Activated CD4-positive, alpha-beta T cell treated with anti-CD3 and anti-CD28 coated beads, Interleukin-2, amount 10 ng/mL, durations not matched to agents 7 days and 5 days (primary cell): ENCODE data around the gene RDH5. TPM values are rescaled to one million over a fixed set of nuclear protein-coding genes. Genes with fewer than 3 reads are reported as not detected.

Experiments used
- CTCF ChIA-PET: fragments of 350-600 bp; sonication (Branson Sonifier 250); formaldehyde crosslinking; loops from one replicate; lab custom pipeline; 2021; ENCODE audit warnings: antibody characterized with exemption; lab: Charles Lee
- POLR2A ChIA-PET: fragments of 350-600 bp; sonication (Branson Sonifier 250); formaldehyde crosslinking; loops from one replicate; lab custom pipeline; 2021; ENCODE audit warnings: antibody characterized with exemption; lab: Charles Lee
- DNase-seq: peaks from one replicate; pipeline ENCODE4 v3.0.0-alpha.2; 2020
- H3K27ac Mint-ChIP-seq: one replicate; pipeline ENCODE4 v1.8.0; 2021; ENCODE audit warnings: mild to moderate bottlenecking, moderate library complexity, mixed read lengths
- H3K27me3 Mint-ChIP-seq: one replicate; pipeline ENCODE4 v1.8.0; 2021; ENCODE audit warnings: mixed read lengths
- H3K36me3 Mint-ChIP-seq: one replicate; pipeline ENCODE4 v1.8.0; 2021; ENCODE audit warnings: low read depth, mixed read lengths
- H3K4me1 Mint-ChIP-seq: one replicate; pipeline ENCODE4 v1.8.0; 2021; ENCODE audit warnings: mixed read lengths
- H3K4me3 Mint-ChIP-seq: one replicate; pipeline ENCODE4 v1.8.0; 2021; ENCODE audit warnings: mild to moderate bottlenecking, moderate library complexity, mixed read lengths
- H3K9me3 Mint-ChIP-seq: one replicate; pipeline ENCODE4 v1.8.0; 2021; ENCODE audit warnings: mixed read lengths
- total RNA-seq, 2 experiments: library from RNA; stranded (reverse); gene quantifications; one replicate each; pipeline ENCODE4 v1.2.3, GENCODE V29; 2021

The RDH5 gene
- total RNA-seq, 2 experiments from 2014 or later = 23.3 to 25.8 TPM

DNA sequence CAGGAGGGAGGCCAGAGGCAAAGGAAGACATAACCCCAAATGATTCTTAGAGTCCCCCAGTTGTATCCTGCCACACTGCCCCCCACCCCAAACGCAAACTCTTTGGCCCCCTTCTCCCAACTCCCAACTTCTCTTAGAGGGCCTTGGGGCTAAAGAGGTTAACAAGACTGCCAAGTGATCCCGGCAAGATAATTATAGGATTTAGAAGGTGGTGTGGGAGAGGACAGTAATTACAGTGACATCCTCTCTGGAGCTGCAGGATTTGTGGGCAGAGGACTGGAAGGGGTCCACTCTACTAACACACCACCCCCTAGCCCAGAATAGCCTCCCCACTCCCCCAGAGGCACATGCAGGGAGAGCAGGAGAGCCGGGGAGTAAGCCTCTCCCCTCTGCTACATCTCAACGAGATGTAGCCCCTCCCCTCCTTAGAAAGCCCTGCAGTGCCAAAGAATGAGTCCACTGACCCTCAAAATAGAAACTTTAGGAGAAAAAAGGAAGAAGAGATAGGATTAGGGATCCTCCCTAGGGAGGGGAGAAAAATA, 17.5 kb downstream of the RDH5 start:
- Mint-ChIP-seq H3K4me3 (peak overlapping the region; percentile 87), H3K4me1 (peaks cover 40% of the 10 kb centered on the region), H3K27ac (peak overlapping the region; percentile 86), H3K27me3 (peaks cover 9% of the 10 kb centered on the region), H3K36me3 (no peaks in the 10 kb centered on the region), H3K9me3 (no peaks in the 10 kb centered on the region)
- POLR2A ChIA-PET = interaction anchor here (1.8 kb wide), 1 partner anchor 237 kb away, joined by 4 read pairs; the partner anchor contains the start of gene RAB5B
- CTCF ChIA-PET = interaction anchor here (0.6 to 8.2 kb wide), 33 partner anchors 8 to 495 kb away, joined by 3 to 75 read pairs (median 5); partner anchors contain the start of genes BLOC1S1, CD63, DGKA and ORMDL2
- DNase-seq = no peak

DNA sequence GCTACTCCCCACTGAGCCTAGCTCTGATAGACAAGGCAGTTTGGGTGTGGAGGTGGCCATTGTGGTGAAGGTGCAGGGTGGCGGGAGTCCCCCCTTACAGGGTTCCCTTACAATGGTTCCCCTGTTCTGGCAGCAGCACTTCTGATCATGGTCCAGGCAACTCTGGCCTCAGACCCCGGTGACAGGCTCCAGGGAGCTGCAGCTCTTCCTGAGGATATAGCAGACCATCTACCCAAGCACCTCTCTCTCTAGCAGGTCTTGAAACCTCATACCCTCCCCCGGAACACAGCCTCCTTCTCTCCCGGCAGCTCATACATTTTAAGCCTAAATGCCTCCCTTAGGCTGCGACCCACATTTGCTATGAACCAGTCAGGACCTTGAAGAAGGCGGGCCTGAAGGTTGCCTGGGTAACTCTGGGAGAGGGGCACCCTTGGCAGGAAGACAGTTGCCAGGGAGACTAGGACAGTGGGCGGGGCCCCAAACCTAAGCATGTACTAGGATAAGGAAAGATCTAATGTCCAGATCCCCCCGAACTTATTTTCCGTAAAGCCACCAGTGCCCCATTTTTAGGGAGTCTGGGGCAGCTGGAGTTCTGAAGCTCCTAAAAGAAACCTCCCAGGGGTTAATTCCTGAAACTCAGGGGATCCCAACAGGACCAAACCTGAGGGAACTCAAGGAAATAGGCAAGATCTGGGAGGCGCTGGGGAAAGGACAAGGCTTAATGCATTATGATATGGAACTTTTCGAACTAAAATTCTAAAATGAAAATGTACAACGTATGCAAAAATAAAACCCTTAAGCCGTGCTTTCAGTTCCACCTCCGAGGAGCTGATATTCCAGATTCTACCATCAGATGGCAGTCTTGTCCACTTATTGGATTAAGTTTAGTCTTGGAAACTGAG, 18.2 kb downstream of the RDH5 start:
- no peaks in the 10 kb centered on the region for H3K36me3 Mint-ChIP-seq
- H3K4me1 Mint-ChIP-seq = peaks cover 43% of the 10 kb centered on the region
- peak overlapping the region; percentile 86 for H3K27ac Mint-ChIP-seq
- ChIA-PET CTCF (interaction anchor here (0.6 to 8.2 kb wide), 43 partner anchors 8 to 495 kb away, joined by 3 to 75 read pairs (median 4); partner anchors contain the start of genes BLOC1S1, CD63, DGKA and DNAJC14), POLR2A (interaction anchor here (0.5 to 1.8 kb wide), 2 partner anchors 236 to 262 kb away, joined by 3 to 4 read pairs; partner anchors contain the start of gene RAB5B)
- H3K4me3 Mint-ChIP-seq = peak overlapping the region; percentile 87
- DNase-seq = peak; percentile 90
- peaks cover 11% of the 10 kb centered on the region for H3K27me3 Mint-ChIP-seq
- H3K9me3 Mint-ChIP-seq = no peaks in the 10 kb centered on the region

DNA sequence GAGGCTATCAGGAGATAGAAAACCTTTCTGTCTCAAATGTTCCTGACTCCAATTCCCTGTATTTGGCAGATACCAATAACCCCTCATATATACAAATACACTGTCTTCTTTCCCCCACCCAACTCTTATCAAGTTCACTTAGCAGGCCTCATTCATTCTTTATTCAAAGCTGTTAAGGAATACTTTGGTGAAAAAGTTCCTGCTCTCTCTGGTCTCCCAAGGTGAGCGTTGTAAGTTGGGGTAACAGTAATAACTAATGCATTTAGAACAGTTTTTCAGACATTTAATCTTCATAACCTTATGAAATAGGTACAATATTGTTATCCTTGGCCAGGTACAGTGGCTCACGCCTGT, 18.8 kb downstream of the RDH5 start:
- Mint-ChIP-seq H3K36me3 (no peaks in the 10 kb centered on the region), H3K4me3 (peak overlapping the region; percentile 87), H3K4me1 (peaks cover 45% of the 10 kb centered on the region), H3K27me3 (peaks cover 11% of the 10 kb centered on the region), H3K9me3 (no peaks in the 10 kb centered on the region), H3K27ac (peak overlapping the region; percentile 86)
- POLR2A ChIA-PET = interaction anchor here (0.5 to 1.8 kb wide), 2 partner anchors 235 to 261 kb away, joined by 3 to 4 read pairs; partner anchors contain the start of gene RAB5B
- DNase-seq = no peak
- CTCF ChIA-PET = interaction anchor here (0.6 to 8.2 kb wide), 38 partner anchors 9 to 494 kb away, joined by 3 to 75 read pairs (median 4); partner anchors contain the start of genes BLOC1S1, CD63, DGKA and DNAJC14

DNA sequence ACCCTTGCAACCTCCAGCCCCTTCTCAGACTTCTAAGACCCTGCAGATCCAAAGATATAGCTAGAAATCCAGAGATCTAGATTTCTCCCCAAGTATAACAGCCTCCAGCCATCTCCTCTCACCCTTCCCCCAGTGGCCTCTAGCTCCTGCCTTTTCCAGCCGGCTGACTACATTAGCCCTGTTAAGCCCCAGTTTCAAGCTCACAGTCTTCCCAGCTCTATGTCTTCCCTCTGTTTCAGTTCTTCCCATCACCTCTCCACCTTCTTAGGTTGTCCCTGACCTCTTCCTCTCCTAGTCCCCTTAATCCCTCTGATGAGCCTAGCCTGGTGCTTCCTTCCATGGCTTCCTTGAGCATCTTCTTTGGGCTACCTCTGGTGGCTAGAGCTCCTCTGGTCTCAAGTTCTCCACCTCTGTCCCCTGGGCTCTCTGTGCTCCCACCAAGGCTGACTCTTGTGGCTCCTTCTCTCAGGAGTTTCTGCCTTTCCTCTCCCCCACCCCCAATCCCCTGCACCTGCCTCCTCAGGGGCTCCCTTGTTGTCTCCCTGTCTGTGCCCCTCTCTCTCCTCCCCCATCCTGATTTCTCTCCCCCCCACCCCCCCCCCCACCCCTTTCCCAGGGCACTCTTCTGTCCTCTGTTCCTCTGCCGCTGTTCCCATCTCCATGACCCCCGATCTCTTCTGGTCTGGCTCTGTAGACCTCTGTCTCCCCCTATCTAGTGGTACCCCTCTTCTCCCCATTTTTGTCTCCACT, 21.9 kb downstream of the RDH5 start:
- CTCF ChIA-PET = interaction anchor here (1.3 to 8.2 kb wide), 3 partner anchors 11 to 199 kb away, joined by 3 to 75 read pairs (median 4); partner anchors contain the start of genes BLOC1S1 and RDH5
- POLR2A ChIA-PET = no interaction called here
- H3K36me3 Mint-ChIP-seq = no peaks in the 10 kb centered on the region
- no peaks in the 10 kb centered on the region for H3K9me3 Mint-ChIP-seq
- H3K4me1 Mint-ChIP-seq = peaks cover 55% of the 10 kb centered on the region
- no peak for DNase-seq
- H3K27me3 Mint-ChIP-seq = peaks cover 11% of the 10 kb centered on the region
- peak overlapping the region; percentile 77 for H3K4me3 Mint-ChIP-seq
- H3K27ac Mint-ChIP-seq = peak overlapping the region; percentile 54

DNA sequence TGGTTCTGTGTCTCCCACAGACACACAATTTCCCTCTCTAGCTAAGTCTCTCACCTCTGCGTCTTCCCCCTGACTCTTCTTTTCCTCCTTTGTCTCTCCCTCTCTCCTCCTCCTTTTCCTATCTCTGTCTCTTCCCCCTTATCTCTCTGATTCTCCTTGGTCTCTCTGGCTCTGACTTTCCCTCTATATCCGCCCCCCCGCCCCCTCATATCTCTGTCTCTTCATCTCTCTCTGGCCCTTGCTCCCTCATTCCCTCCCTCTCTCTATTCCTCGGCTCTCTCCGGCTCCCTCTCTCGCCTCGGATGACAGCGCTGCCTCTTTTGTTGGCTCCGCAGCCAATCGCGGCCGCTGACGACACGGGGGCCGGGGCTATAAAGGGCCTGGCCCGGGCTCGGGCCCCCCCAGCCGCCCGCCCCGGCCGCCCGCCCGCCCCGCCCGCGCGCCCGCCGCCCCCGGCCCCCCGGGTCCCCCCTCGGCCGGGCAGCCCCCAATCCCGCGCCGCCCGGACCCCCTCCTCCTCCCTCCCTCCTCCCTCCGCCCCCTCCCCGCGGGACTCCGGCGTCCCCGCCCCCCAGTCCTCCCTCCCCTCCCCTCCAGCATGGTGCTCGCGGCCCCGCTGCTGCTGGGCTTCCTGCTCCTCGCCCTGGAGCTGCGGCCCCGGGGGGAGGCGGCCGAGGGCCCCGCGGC, 22.7 kb downstream of the RDH5 start, which contains the start of gene GDF11:
GDF11 (plus strand) TSS at position 404 of the 687 bp plus-strand sequence; CDS start at position 599, 195 bp downstream.
- ChIA-PET POLR2A (interaction anchor here (0.6 to 0.8 kb wide), 2 partner anchors 13 to 75 kb away, joined by 3 read pairs; partner anchors contain the start of genes ORMDL2 and SARNP), CTCF (interaction anchor here (0.9 to 1.3 kb wide), 4 partner anchors 9 to 447 kb away, joined by 3 read pairs; partner anchors contain the start of gene SMARCC2)
- no peaks in the 10 kb centered on the region for H3K36me3 Mint-ChIP-seq
- peak within 1 kb of the TSS; percentile 87 for H3K4me3 Mint-ChIP-seq
- H3K27ac Mint-ChIP-seq = peak within 1 kb of the TSS; percentile 78
- peaks cover 11% of the 10 kb centered on the region for H3K27me3 Mint-ChIP-seq
- no peaks in the 10 kb centered on the region for H3K9me3 Mint-ChIP-seq
- peaks cover 48% of the 10 kb centered on the region for H3K4me1 Mint-ChIP-seq
- DNase-seq = peak; percentile 80

DNA sequence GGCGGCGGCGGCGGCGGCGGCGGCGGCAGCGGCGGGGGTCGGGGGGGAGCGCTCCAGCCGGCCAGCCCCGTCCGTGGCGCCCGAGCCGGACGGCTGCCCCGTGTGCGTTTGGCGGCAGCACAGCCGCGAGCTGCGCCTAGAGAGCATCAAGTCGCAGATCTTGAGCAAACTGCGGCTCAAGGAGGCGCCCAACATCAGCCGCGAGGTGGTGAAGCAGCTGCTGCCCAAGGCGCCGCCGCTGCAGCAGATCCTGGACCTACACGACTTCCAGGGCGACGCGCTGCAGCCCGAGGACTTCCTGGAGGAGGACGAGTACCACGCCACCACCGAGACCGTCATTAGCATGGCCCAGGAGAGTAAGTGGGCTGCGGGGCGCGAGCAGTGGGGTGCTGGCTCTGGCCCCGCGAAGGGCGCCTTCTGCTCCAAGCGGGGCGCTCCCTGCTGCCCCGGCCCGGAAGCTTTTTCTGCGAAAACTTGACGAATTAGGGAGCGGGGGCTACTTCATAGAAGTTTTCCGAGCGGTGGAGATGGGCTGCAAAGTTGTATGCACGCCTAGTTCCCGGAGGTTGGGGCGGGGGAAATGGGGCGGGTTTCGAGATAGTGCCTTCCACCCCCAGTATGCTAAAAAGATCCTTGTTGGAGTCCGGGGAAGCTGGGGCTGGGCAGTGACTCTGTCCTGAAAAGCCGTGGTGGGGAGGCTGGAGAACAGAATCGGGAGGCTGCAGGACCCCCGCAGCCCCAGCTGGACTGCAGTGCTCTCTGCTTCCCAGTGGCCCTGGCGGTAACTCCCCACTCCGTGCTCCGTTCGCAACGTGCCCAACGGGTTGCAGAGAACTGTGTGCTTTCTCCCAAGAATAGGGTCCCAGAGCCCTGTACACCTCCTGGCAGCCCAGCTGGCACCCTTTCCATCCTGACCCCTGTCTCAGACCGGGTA, 23.5 kb downstream of the RDH5 start:
- Mint-ChIP-seq H3K9me3 (no peaks in the 10 kb centered on the region), H3K27me3 (peaks cover 11% of the 10 kb centered on the region), H3K4me3 (peak overlapping the region; percentile 87), H3K4me1 (peaks cover 42% of the 10 kb centered on the region), H3K36me3 (no peaks in the 10 kb centered on the region), H3K27ac (peak overlapping the region; percentile 78)
- CTCF ChIA-PET = interaction anchor here (0.8 to 2.3 kb wide), 12 partner anchors 8 to 446 kb away, joined by 3 to 8 read pairs (median 3); partner anchors contain the start of gene SMARCC2
- peak; percentile 58 for DNase-seq
- POLR2A ChIA-PET = interaction anchor here (0.6 to 0.8 kb wide), 2 partner anchors 13 to 74 kb away, joined by 3 read pairs; partner anchors contain the start of genes ORMDL2 and SARNP

DNA sequence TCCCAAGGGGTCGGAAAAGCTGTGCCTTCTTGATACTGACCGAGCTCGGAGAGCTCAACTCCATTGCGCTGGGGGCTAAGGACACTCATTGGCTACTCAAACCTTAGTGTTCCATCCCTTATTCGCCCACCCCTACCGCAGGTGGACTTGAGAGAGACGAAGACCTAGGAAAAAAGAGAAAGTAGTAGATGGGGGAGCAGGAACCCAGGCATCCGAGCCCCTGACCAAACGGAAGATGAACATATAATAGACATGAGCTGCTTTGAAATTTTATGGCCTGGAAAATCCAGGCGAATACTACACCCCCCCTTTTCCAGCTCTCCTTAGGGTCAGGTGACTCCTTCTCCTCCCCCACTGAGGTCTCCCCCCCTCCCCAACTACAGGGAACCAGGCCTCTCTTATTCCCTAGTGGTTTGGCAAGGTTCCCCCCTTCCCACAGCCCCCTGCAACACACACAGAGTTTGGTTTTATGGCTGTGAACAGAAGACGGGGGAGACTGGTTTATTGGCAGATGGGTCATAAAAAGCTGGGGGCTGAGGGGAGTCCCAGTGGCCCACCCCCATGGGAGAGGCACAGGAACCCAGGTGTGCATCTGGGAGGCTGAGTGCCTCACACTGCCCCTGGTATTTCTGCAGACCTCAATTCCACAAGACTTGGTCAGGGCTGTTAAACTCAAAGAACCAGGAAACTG, 24.3 kb downstream of the RDH5 start:
- peaks cover 11% of the 10 kb centered on the region for H3K27me3 Mint-ChIP-seq

DNA sequence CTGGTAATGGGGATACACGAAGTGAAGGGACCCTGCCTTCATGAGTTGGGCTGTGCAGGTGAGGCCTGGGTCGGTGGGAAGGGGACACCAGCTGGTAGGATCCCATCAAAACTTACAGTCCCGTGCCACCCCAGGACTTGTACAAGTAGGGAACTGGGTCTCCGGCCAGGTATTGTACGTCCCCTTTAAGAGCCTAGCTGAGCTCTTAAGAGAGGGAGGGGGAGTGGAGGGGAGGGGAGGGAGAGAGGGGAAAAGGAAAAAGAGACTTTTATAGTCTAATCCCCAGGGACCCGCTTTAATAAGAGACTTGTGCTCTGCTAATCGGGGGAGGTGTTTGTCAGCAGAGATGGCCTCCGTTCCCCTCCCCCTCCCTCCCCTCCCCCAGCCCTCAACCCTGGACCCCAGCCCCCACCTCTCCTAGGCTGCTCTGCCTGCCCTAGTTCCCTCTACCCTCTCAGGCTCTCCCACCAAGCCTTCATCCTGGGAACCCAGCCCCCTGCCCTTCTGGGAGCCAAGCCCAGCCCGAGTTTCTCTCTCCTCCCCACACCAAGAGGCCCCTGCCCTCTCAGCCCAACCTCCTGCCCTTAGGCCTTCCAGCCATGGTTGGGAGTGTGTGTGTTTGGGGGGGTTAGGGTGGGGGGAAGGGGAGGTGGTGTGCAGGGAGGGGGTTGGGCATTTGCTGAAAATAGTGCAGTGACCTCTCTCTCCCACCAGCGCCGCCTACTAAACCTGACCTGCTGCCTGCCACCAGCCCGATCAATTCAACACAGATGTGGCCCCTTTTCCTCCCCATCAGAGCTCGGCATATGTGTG, 25.4 kb downstream of the RDH5 start:
- peaks cover 11% of the 10 kb centered on the region for H3K27me3 Mint-ChIP-seq
- H3K4me1 Mint-ChIP-seq = peaks cover 37% of the 10 kb centered on the region
- H3K4me3 Mint-ChIP-seq = peak overlapping the region; percentile 87
- peaks cover 8% of the 10 kb centered on the region for H3K36me3 Mint-ChIP-seq
- CTCF ChIA-PET = interaction anchor here (1.1 to 2.3 kb wide), 6 partner anchors 8 to 195 kb away, joined by 3 to 8 read pairs (median 4); no protein-coding TSS in a partner anchor
- no peak for DNase-seq
- no peak overlapping the region for H3K27ac Mint-ChIP-seq
- POLR2A ChIA-PET = no interaction called here
- H3K9me3 Mint-ChIP-seq = no peaks in the 10 kb centered on the region

More for the DNA sequence above, 24.3 kb downstream of the RDH5 start:
- peak overlapping the region; percentile 87 for H3K4me3 Mint-ChIP-seq
- H3K36me3 Mint-ChIP-seq = peaks cover 5% of the 10 kb centered on the region
- no peak for DNase-seq
- no peaks in the 10 kb centered on the region for H3K9me3 Mint-ChIP-seq
- peak overlapping the region; percentile 78 for H3K27ac Mint-ChIP-seq
- CTCF ChIA-PET = interaction anchor here (0.8 to 2.3 kb wide), 10 partner anchors 9 to 196 kb away, joined by 3 to 8 read pairs (median 3); no protein-coding TSS in a partner anchor
- POLR2A ChIA-PET = no interaction called here
- H3K4me1 Mint-ChIP-seq = peaks cover 38% of the 10 kb centered on the region

DNA sequence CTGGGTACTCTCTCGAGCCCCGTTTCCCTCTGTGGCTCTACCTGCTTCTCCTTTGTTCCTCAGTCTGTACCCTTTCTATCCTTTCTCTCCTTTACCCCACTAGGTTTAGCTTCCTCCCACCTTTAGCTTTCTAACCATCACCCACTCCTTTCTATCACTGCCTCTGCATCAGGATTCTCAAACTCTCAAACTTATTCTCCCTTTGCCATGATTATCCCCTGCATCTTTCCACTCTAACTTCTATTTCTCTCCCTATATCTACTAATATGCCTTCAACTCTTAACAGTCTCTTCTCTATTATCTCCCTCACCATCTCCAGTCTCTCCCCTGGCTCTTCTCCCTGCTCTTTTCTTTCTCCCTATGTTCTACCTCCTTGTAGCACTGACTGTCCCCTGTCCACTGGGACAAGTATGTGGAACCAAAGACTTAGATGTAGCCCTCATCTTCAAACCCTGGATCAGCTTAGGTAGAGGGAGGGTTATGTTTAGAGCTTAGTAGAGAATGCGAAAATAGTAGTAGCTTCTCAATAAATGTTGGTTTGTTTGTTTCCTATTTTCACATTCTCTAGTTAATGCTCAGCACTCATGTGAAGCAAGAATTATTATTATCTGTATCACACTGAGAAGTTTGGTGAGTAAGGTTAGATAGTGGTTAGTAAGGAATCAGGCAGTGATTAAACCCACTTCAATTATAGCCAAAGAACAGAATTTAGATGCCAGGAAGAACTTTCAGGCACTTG, 26.1 kb downstream of the RDH5 start:
- ChIA-PET CTCF (interaction anchor here (0.9 to 1.4 kb wide), 7 partner anchors 8 to 193 kb away, joined by 3 to 5 read pairs (median 4); partner anchors contain the start of gene DNAJC14), POLR2A (no interaction called here)
- Mint-ChIP-seq H3K4me1 (peaks cover 31% of the 10 kb centered on the region), H3K4me3 (no peak overlapping the region), H3K27ac (peak overlapping the region; percentile 2), H3K36me3 (peaks cover 8% of the 10 kb centered on the region), H3K27me3 (peaks cover 9% of the 10 kb centered on the region), H3K9me3 (no peaks in the 10 kb centered on the region)
- DNase-seq = no peak
